HG03378 (cell line): ENCODE results near the gene NCAPH2.

ENCODE experiments used
- ATAC-seq: cut with Tn5 transposase; IDR thresholded peaks from one replicate; pipeline ENCODE4 v1.9.1; 2021; ENCODE audit warnings: mild to moderate bottlenecking, moderate library complexity; ENCODE audit not compliant: unreplicated experiment

The NCAPH2 gene

GRCh38 chr22:50569896-50570535 is 62.0 kb downstream of the NCAPH2 start:
- no peak for ATAC-seq

DNA sequence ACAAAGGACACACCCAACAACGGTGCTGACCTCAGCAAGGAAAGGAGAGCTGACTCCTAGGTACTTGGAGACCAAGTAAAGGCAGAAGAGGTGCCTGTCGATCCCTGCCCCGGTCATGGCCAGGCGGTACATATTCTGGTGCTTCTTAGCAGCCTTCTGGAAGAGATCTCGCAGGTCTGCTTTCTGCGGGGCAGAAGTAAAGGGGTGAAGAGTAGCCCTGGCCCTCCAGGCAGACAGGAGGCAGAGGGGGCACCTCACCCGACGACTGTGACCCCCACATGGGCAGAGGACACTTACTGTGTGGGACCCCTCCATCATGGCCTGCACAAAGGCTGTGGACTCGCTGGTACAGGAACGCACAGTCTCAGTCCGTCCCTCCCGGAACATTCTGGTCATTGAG is 62.8 kb downstream of the NCAPH2 start:
- no peak for ATAC-seq

- no peak for ATAC-seq
Observed at GRCh38 chr22:50571264-50572175, 63.5 kb downstream of the NCAPH2 start.

DNA sequence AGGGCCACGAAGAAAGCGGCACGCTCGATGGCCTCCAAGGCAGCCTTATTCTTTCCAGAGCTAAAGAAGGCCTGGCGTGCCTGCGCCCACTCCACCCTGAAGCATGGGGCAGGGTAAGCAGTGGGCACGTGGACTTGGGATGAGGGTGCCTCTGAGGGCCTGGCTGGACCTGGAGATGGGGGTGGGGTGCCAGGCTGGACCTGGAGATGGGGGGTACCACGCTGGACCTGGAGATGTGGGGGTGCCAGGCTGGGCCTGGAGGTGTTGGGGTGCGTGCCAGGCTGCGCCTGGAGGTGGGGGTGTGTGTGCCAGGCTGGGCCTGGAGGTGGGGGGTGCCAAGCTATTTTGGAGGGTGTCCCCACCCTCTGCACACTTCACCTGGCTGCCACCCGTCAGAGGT is 64.9 kb downstream of the NCAPH2 start:
- no peak for ATAC-seq

- ATAC-seq, result no peak
Observed at GRCh38 chr22:50573491-50574382, 65.7 kb downstream of the NCAPH2 start.

GRCh38 chr22:50574383-50574755 is 66.3 kb downstream of the NCAPH2 start:
- no peak for ATAC-seq
